Measurements from ENCODE around the gene PLCXD1.
"Not testable (repeated sequence)": the region's sequence is repeated elsewhere in the genome, so short reads cannot be mapped to it uniquely, and the experiment has no call there.

The PLCXD1 gene

GRCh38 chrX:255923-256331 lies 25.3 kb upstream of the PLCXD1 start:
- Histone ChIP-seq H3K36me3 (ENCODE audit: insufficient read depth, low read length) (no peaks in the 10 kb centered on the region), H3K27ac (ENCODE audit: low read depth, low read length, poor library complexity, severe bottlenecking) (no peak overlapping the region), H4K20me1 (ENCODE audit: insufficient read depth, low read length) (no peaks in the 10 kb centered on the region), H3K4me3 (ENCODE audit: low read depth, low read length, poor library complexity, severe bottlenecking) (no peak overlapping the region), H3K4me1 (ENCODE audit: insufficient read depth, low read length, severe bottlenecking) (peaks cover 16% of the 10 kb centered on the region), H3K27me3 (ENCODE audit: insufficient read depth, low read length) (0 out of 2 replicates have a peak, but pooled peaks cover 1% of the 10 kb centered on the region), H3K9me2 (ENCODE audit: low read depth, low read length) (no peaks in the 10 kb centered on the region), H3K9ac (ENCODE audit: low read length) (no peak overlapping the region), H3K79me2 (ENCODE audit: insufficient read depth, low read length) (no peaks in the 10 kb centered on the region), H3F3A (ENCODE audit: insufficient read depth, low read length) (no peaks in the 10 kb centered on the region), H2AFZ (ENCODE audit: low read length) (no peak overlapping the region), H3K9me3 (ENCODE audit: low read length) (no peaks in the 10 kb centered on the region), H3K4me2 (ENCODE audit: low read length) (no peak overlapping the region)
- TF ChIP-seq EZH2 (IDR thresholded peaks at IDR 0.05; ENCODE audit: borderline replicate concordance, low read length) (no peak), CTCF (IDR thresholded peaks at IDR 0.05; ENCODE audit: low read length) (no peak)

- H3K27me3 ChIP-seq (ENCODE audit: insufficient read depth, low read length); H3K9me2 ChIP-seq (ENCODE audit: low read depth, low read length); H4K20me1 ChIP-seq (ENCODE audit: insufficient read depth, low read length); H3K4me2 ChIP-seq (ENCODE audit: low read length); H3K9me3 ChIP-seq (ENCODE audit: low read length); H3K4me1 ChIP-seq (ENCODE audit: insufficient read depth, low read length, severe bottlenecking); H3K36me3 ChIP-seq (ENCODE audit: insufficient read depth, low read length); H3K27ac ChIP-seq (ENCODE audit: low read depth, low read length, poor library complexity, severe bottlenecking); H3F3A ChIP-seq (ENCODE audit: insufficient read depth, low read length); H3K9ac ChIP-seq (ENCODE audit: low read length); H3K79me2 ChIP-seq (ENCODE audit: insufficient read depth, low read length); H3K4me3 ChIP-seq (ENCODE audit: low read depth, low read length, poor library complexity, severe bottlenecking); H2AFZ ChIP-seq (ENCODE audit: low read length): not testable (repeated sequence)
Measured at GRCh38 chrX:257054-257453, 24.1 kb upstream of the PLCXD1 start.

- Histone ChIP-seq H3K9me2 (ENCODE audit: low read depth, low read length) (no peaks in the 10 kb centered on the region), H3K4me1 (ENCODE audit: insufficient read depth, low read length, severe bottlenecking) (peaks cover 8% of the 10 kb centered on the region), H3K4me3 (ENCODE audit: low read depth, low read length, poor library complexity, severe bottlenecking) (no peak overlapping the region), H3K9ac (ENCODE audit: low read length) (no peak overlapping the region), H3K4me2 (ENCODE audit: low read length) (no peak overlapping the region), H4K20me1 (ENCODE audit: insufficient read depth, low read length) (no peaks in the 10 kb centered on the region), H3K9me3 (ENCODE audit: low read length) (no peaks in the 10 kb centered on the region), H3K36me3 (ENCODE audit: insufficient read depth, low read length) (no peaks in the 10 kb centered on the region), H3K27me3 (ENCODE audit: insufficient read depth, low read length) (0 out of 2 replicates have a peak, but pooled peaks cover 5% of the 10 kb centered on the region), H3F3A (ENCODE audit: insufficient read depth, low read length) (no peaks in the 10 kb centered on the region), H3K79me2 (ENCODE audit: insufficient read depth, low read length) (no peaks in the 10 kb centered on the region), H2AFZ (ENCODE audit: low read length) (no peak overlapping the region), H3K27ac (ENCODE audit: low read depth, low read length, poor library complexity, severe bottlenecking) (no peak overlapping the region)
- no peak for TF ChIP-seq EZH2 (IDR thresholded peaks at IDR 0.05; ENCODE audit: borderline replicate concordance, low read length)
- TF ChIP-seq CTCF (IDR thresholded peaks at IDR 0.05; ENCODE audit: low read length), result no peak
Measured at GRCh38 chrX:257681-258289, 23.4 kb upstream of the PLCXD1 start.
